ENCODE data around the gene DNAH11.

GRCh38 chr7:21605008-21605585 is 62.3 kb downstream of the DNAH11 start:
- TF ChIP-seq CTCF (IDR thresholded peaks at IDR 0.05) = no peak
- no peak for TF ChIP-seq EZH2phosphoT487 (IDR thresholded peaks at IDR 0.05)

All from neural progenitor cell (in vitro differentiated cells).